Hepatocyte (in vitro differentiated cells): Measurements from ENCODE around the gene ARVCF. TPM values are rescaled to one million over a fixed set of nuclear protein-coding genes. Genes with fewer than 3 reads are reported as not detected.
A peak's percentile ranks its signal among the peaks of the same experiment; 100 is the strongest.

Source experiments
- DNase-seq: peaks from one replicate; pipeline ENCODE4 v3.0.0-alpha.2; 2016; ENCODE audit warnings: low spot score
- H2AFZ ChIP-seq: fragments of 200-600 bp; sonication (generic); 2 replicates; pipeline ENCODE4 v1.6.0; 2016; ENCODE audit warnings: antibody characterized with exemption, mild to moderate bottlenecking
- H3K27ac ChIP-seq: fragments of 200-600 bp; sonication (generic); 2 replicates; pipeline ENCODE4 v1.5.1; 2016; ENCODE audit warnings: mild to moderate bottlenecking
- H3K27me3 ChIP-seq: fragments of 200-600 bp; sonication (generic); 2 replicates; pipeline ENCODE4 v1.6.1; 2016
- H3K36me3 ChIP-seq: fragments of 200-600 bp; sonication (generic); replicated peaks from 2 replicates; pipeline ENCODE4 v1.5.1; 2016; ENCODE audit warnings: low read depth; ENCODE audit not compliant: insufficient read depth
- H3K4me1 ChIP-seq: fragments of 200-600 bp; sonication (generic); 2 replicates; pipeline ENCODE4 v1.5.1; 2016; ENCODE audit warnings: mild to moderate bottlenecking, moderate library complexity; ENCODE audit not compliant: insufficient read depth
- H3K4me2 ChIP-seq: fragments of 200-600 bp; sonication (generic); 2 replicates; pipeline ENCODE4 v1.6.0; 2016
- H3K4me3 ChIP-seq: fragments of 200-600 bp; sonication (generic); 2 replicates; pipeline ENCODE4 v1.5.1; 2016; ENCODE audit warnings: mild to moderate bottlenecking
- H3K79me2 ChIP-seq: fragments of 200-600 bp; sonication (generic); 2 replicates; pipeline ENCODE4 v1.6.0; 2017; ENCODE audit warnings: mild to moderate bottlenecking
- H3K9me2 ChIP-seq: fragments of 200-600 bp; sonication (generic); replicated peaks from 2 replicates; pipeline ENCODE4 v1.6.0; 2017; ENCODE audit warnings: mild to moderate bottlenecking; ENCODE audit not compliant: insufficient read depth
- H3K9me3 ChIP-seq: fragments of 200-600 bp; sonication (generic); 2 replicates; pipeline ENCODE4 v1.5.1; 2016; ENCODE audit warnings: low read depth, mild to moderate bottlenecking
- H4K20me1 ChIP-seq: fragments of 200-600 bp; sonication (generic); 2 replicates; pipeline ENCODE4 v1.6.0; 2016; ENCODE audit warnings: mild to moderate bottlenecking; ENCODE audit not compliant: insufficient read depth, poor library complexity, severe bottlenecking
- CTCF ChIP-seq: fragments of 200-600 bp; sonication (generic); IDR thresholded peaks from 2 replicates; pipeline ENCODE4 v1.5.1; 2016; ENCODE audit warnings: antibody characterized with exemption, mild to moderate bottlenecking; ENCODE audit not compliant: poor library complexity
- EZH2 ChIP-seq: fragments of 200-600 bp; sonication (generic); IDR thresholded peaks from 2 replicates; pipeline ENCODE4 v1.6.1; 2016; ENCODE audit warnings: antibody characterized with exemption, mild to moderate bottlenecking, borderline replicate concordance
- EZH2phosphoT487 ChIP-seq: fragments of 200-600 bp; sonication (generic); IDR thresholded peaks from one replicate; pipeline ENCODE4 v1.6.1; 2018; ENCODE audit warnings: antibody characterized with exemption, mild to moderate bottlenecking, low read depth, moderate library complexity; ENCODE audit not compliant: unreplicated experiment, severe bottlenecking
- WGBS: methylation state at CpG from one replicate; pipeline ENCODE4 v1.1.6; 2016; ENCODE audit warnings: low lambda C conversion rate; ENCODE audit errors: missing lambda C conversion rate; 5-methylcytosine and 5-hydroxymethylcytosine counted together
- polyA plus RNA-seq: library from polyadenylated mRNA; unstranded; fragments of >200 nt; fragmentation: Nextera tagmentation; extraction: Ambion mirVana; gene quantifications from 2 replicates; pipeline ENCODE4 v1.2.1, GENCODE V29; 2016
- total RNA-seq: library from RNA; depleted of rRNA; stranded (reverse); fragments of >200 nt; gene quantifications from 2 replicates; pipeline ENCODE4 v1.2.3, GENCODE V29; 2014

ARVCF gene
- total and polyA plus RNA-seq, 2 experiments from 2014 or later = 23.8 to 32.5 TPM

GRCh38 chr22:19965771-19966709 is 50.6 kb downstream of the ARVCF start:
- Histone ChIP-seq H2AFZ (no peak overlapping the region), H3K79me2 (peaks cover 15% of the 10 kb centered on the region), H3K27me3 (no peaks in the 10 kb centered on the region), H3K9me3 (no peaks in the 10 kb centered on the region), H3K4me3 (no peak overlapping the region), H3K4me1 (peaks cover 28% of the 10 kb centered on the region), H3K9me2 (no peaks in the 10 kb centered on the region), H3K27ac (no peak overlapping the region), H3K4me2 (no peak overlapping the region), H3K36me3 (no peaks in the 10 kb centered on the region), H4K20me1 (no peaks in the 10 kb centered on the region)
- no peak for DNase-seq
- peak; percentile 9 for TF ChIP-seq CTCF
- no peak for TF ChIP-seq EZH2
- no peak for TF ChIP-seq EZH2phosphoT487
- WGBS = 82% methylated on average over 10 of the region's 10 CpGs

- no peak for DNase-seq
- peak overlapping the region; percentile 76 for H3K4me2 ChIP-seq
- H3K4me1 ChIP-seq = peaks cover 40% of the 10 kb centered on the region
- WGBS = 93% methylated on average over 12 of the region's 15 CpGs
- H3K9me3 ChIP-seq = no peaks in the 10 kb centered on the region
- peak overlapping the region; percentile 23 for H3K27ac ChIP-seq
- no peak overlapping the region for H3K4me3 ChIP-seq
- no peaks in the 10 kb centered on the region for H3K36me3 ChIP-seq
- H2AFZ ChIP-seq = no peak overlapping the region
- TF ChIP-seq EZH2phosphoT487 = no peak
- no peak for TF ChIP-seq EZH2
- no peak for TF ChIP-seq CTCF
- peaks cover 15% of the 10 kb centered on the region for H3K79me2 ChIP-seq
- H3K9me2 ChIP-seq = no peaks in the 10 kb centered on the region
- no peaks in the 10 kb centered on the region for H4K20me1 ChIP-seq
- H3K27me3 ChIP-seq = no peaks in the 10 kb centered on the region
These were observed 51.8 kb downstream of the ARVCF start for GRCh38 chr22:19964701-19965386.

- H3K27ac ChIP-seq = peak overlapping the region; percentile 96
- H3K9me2 ChIP-seq = no peaks in the 10 kb centered on the region
- peak overlapping the region; percentile 76 for H3K4me2 ChIP-seq
- no peaks in the 10 kb centered on the region for H3K9me3 ChIP-seq
- no peak for TF ChIP-seq CTCF
- no peak for TF ChIP-seq EZH2
- no peak for TF ChIP-seq EZH2phosphoT487
- H3K4me3 ChIP-seq = no peak overlapping the region
- H3K79me2 ChIP-seq = peaks cover 15% of the 10 kb centered on the region
- WGBS = 97% methylated on average over 11 of the region's 12 CpGs
- no peak overlapping the region for H2AFZ ChIP-seq
- peaks cover 44% of the 10 kb centered on the region for H3K4me1 ChIP-seq
- H4K20me1 ChIP-seq = no peaks in the 10 kb centered on the region
- no peaks in the 10 kb centered on the region for H3K27me3 ChIP-seq
- no peak for DNase-seq
- H3K36me3 ChIP-seq = no peaks in the 10 kb centered on the region
These were observed 52.6 kb downstream of the ARVCF start for GRCh38 chr22:19963863-19964642.
